Measurements from ENCODE around the gene PHIP. TPM values are rescaled to one million over a fixed set of nuclear protein-coding genes. Genes with fewer than 3 reads are reported as not detected.

PHIP gene
- total and polyA plus RNA-seq, 2 of the 8 experiments (the other 6 are each of a cell fraction or from before 2014, with no cell fraction given): 7.3 to 56.2 TPM

DNA sequence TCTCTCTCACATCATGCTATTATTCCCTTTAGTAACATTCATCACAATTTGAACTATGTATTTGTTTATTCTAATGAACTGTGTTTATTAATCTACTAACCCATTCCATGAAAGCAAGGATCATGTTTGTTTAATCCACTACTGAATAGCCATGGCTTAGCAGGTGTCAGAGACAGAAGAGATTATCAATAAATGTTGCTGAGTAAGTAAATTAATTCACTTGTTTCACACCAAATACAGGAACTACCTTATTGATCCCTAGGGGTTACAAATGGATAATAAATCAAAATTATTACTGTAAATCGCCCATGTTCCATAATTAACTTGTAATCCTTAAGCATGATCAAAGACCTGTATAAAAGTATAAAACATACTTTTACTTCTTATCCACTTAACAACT is 76.6 kb downstream of the PHIP start:
- H3K79me2 ChIP-seq (ENCODE audit: control insufficient read depth in 1 of 2, insufficient read depth in 2 of 2, low read length in 2 of 2): no peaks in the 10 kb centered on the region
- H2BK15ac ChIP-seq (ENCODE audit: low read length): no peak overlapping the region
- no peak overlapping the region for H3K18ac ChIP-seq (ENCODE audit: extremely low read depth, low read length)
- no peak overlapping the region for H3K4ac ChIP-seq (replicated peaks; ENCODE audit: insufficient read length, low read depth, low read length)
- H4K5ac ChIP-seq (ENCODE audit: insufficient read length, low read depth, low read length): no peak overlapping the region
- no peak overlapping the region for H3K9ac ChIP-seq (replicated peaks in 1 of 4; ENCODE audit: extremely low read depth in 1 of 4, low read depth in 3 of 4, low read length in 3 of 4)
- DNase-seq (ENCODE audit: low read depth in 1 of 2, low spot score in 2 of 2) (no peak), FAIRE-seq (no peak)
- ChIA-PET CTCF (ENCODE audit: partially characterized antibody) (no interaction called here), POLR2A (ENCODE audit: partially characterized antibody) (interaction anchor here (0.9 kb wide), 1 partner anchor 14 kb away, joined by 3 read pairs; no protein-coding TSS in a partner anchor)
- no peak overlapping the region for H2BK5ac ChIP-seq (ENCODE audit: low read depth, low read length)
- no peak overlapping the region for H3K23ac ChIP-seq (ENCODE audit: insufficient read length)
- H4K91ac ChIP-seq (replicated peaks; ENCODE audit: insufficient read length, low read length): no peak overlapping the region
- H3K79me1 ChIP-seq (ENCODE audit: low read depth, low read length): no peaks in the 10 kb centered on the region
- no peaks in the 10 kb centered on the region for H3K4me1 ChIP-seq (replicated peaks in 1 of 4; ENCODE audit: control insufficient read depth in 3 of 4, insufficient read depth in 4 of 4, low read length in 3 of 4)
- H3K36me3 ChIP-seq (ENCODE audit: control insufficient read depth in 2 of 4, insufficient read depth in 4 of 4, low read length in 3 of 4): peaks cover 7 to 90% (median 45%) of the 10 kb centered on the region in 4 experiments
- H2BK20ac ChIP-seq (ENCODE audit: low read length): no peak overlapping the region
- H2AK5ac ChIP-seq (ENCODE audit: low read depth, low read length): no peak overlapping the region
- WGBS, 2 experiments (ENCODE audit: extremely low coverage in 1 of 2, insufficient coverage in 1 of 2, insufficient read length in 1 of 2, insufficient replicate concordance in 2 of 2, low coverage in 1 of 2, low lambda C conversion rate in 2 of 2, missing lambda C conversion rate in 1 of 2): 90% methylated on average over 1 of the region's 1 CpG; no CpG with 5 or more reads in 1 of the 2 experiments
- H3K23me2 ChIP-seq (ENCODE audit: low read depth, low read length): no peaks in the 10 kb centered on the region
- H3K4me2 ChIP-seq (ENCODE audit: insufficient read depth in 1 of 2, low read depth in 2 of 2, low read length in 2 of 2): no peak overlapping the region
- no peak overlapping the region for H2AFZ ChIP-seq (ENCODE audit: low read length)
- peaks cover 0 to 3% of the 10 kb centered on the region in 2 experiments for H4K20me1 ChIP-seq (replicated peaks in 1 of 2; ENCODE audit: control insufficient read depth in 1 of 2, insufficient read depth in 2 of 2, low read length in 2 of 2)
- no peak overlapping the region for H3K14ac ChIP-seq (ENCODE audit: insufficient read length)
- no peak overlapping the region for H3K4me3 ChIP-seq (ENCODE audit: extremely low read depth in 1 of 4, insufficient read depth in 2 of 4, low read depth in 3 of 4, low read length in 4 of 4)
- no peak overlapping the region for H2BK12ac ChIP-seq (ENCODE audit: low read depth, low read length)
- H4K8ac ChIP-seq (ENCODE audit: extremely low read depth, insufficient read depth, low read length): no peak overlapping the region
- no peaks in the 10 kb centered on the region for H3K27me3 ChIP-seq (replicated peaks in 1 of 4; ENCODE audit: control insufficient read depth in 3 of 4, extremely low read depth in 1 of 4, insufficient read depth in 3 of 4, low read length in 3 of 4)
- H3K56ac ChIP-seq (replicated peaks; ENCODE audit: insufficient read length, low read depth, low read length): no peak overlapping the region
- H3K9me3 ChIP-seq (ENCODE audit: insufficient read depth in 2 of 2, low read depth in 1 of 2, low read length in 1 of 2): no peaks in the 10 kb centered on the region
- no peak overlapping the region for H2BK120ac ChIP-seq (replicated peaks; ENCODE audit: low read depth, low read length)
- no peak overlapping the region for H3K27ac ChIP-seq (ENCODE audit: low read depth, low read length)
- TF ChIP-seq TCF12 (IDR thresholded peaks at IDR 0.05; ENCODE audit: low read depth, low read length) (no peak), SIN3A (conservative IDR thresholded peaks at IDR 0.05 in 1 of 2, IDR thresholded peaks at IDR 0.05 in 1 of 2; ENCODE audit: low read depth in 1 of 2, low read length in 2 of 2) (no peak), YY1 (IDR thresholded peaks at IDR 0.05; ENCODE audit: low read depth, low read length) (no peak), GABPA (IDR thresholded peaks at IDR 0.05; ENCODE audit: borderline replicate concordance, insufficient read depth, low read length) (no peak), CHD1 (IDR thresholded peaks at IDR 0.05; ENCODE audit: low read depth, low read length) (no peak), TBP (IDR thresholded peaks at IDR 0.05; ENCODE audit: low read depth, low read length) (no peak), EP300 (IDR thresholded peaks at IDR 0.05; ENCODE audit: borderline replicate concordance in 1 of 2, low read depth in 2 of 2, low read length in 2 of 2) (no peak), CEBPB (IDR thresholded peaks at IDR 0.05; ENCODE audit: low read depth, low read length) (no peak), FOSL1 (IDR thresholded peaks at IDR 0.05; ENCODE audit: insufficient read depth, low read depth, low read length) (no peak), EGR1 (IDR thresholded peaks at IDR 0.05; ENCODE audit: borderline replicate concordance, low read depth, low read length) (no peak), PHF8 (conservative IDR thresholded peaks at IDR 0.05; ENCODE audit: low read depth, low read length) (no peak), TAF7 (optimal IDR thresholded peaks at IDR 0.05; ENCODE audit: borderline replicate concordance, low read depth, low read length) (no peak), KDM5A (IDR thresholded peaks at IDR 0.05; ENCODE audit: low read length) (no peak)
- TF ChIP-seq, protein P1, sequence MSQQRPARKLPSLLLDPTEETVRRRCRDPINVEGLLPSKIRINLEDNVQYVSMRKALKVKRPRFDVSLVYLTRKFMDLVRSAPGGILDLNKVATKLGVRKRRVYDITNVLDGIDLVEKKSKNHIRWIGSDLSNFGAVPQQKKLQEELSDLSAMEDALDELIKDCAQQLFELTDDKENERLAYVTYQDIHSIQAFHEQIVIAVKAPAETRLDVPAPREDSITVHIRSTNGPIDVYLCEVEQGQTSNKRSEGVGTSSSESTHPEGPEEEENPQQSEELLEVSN (IDR thresholded peaks at IDR 0.05): no peak

Data from H1 (cell line).